Endometrial microvascular endothelial cells (primary cell): ENCODE results near the gene NF1. TPM values are rescaled to one million over a fixed set of nuclear protein-coding genes. Genes with fewer than 3 reads are reported as not detected.
"Not testable (repeated sequence)": the region's sequence is repeated elsewhere in the genome, so short reads cannot be mapped to it uniquely, and the experiment has no call there.

Source experiments
- in situ Hi-C: cut with HindIII; loops from 2 replicates; pipeline ENCODE4 v1.10.0; 2017; ENCODE audit warnings: low sequenced_read_pairs, low pct_unique_long_range_greater_than_20kb; ENCODE audit errors: inconsistent ontology term
- total RNA-seq: library from RNA; depleted of rRNA; stranded (reverse); fragments of >200 nt; gene quantifications from one replicate; pipeline ENCODE4 v1.2.3, GENCODE V29; 2015; ENCODE audit errors: inconsistent ontology term

NF1 gene, protein sequence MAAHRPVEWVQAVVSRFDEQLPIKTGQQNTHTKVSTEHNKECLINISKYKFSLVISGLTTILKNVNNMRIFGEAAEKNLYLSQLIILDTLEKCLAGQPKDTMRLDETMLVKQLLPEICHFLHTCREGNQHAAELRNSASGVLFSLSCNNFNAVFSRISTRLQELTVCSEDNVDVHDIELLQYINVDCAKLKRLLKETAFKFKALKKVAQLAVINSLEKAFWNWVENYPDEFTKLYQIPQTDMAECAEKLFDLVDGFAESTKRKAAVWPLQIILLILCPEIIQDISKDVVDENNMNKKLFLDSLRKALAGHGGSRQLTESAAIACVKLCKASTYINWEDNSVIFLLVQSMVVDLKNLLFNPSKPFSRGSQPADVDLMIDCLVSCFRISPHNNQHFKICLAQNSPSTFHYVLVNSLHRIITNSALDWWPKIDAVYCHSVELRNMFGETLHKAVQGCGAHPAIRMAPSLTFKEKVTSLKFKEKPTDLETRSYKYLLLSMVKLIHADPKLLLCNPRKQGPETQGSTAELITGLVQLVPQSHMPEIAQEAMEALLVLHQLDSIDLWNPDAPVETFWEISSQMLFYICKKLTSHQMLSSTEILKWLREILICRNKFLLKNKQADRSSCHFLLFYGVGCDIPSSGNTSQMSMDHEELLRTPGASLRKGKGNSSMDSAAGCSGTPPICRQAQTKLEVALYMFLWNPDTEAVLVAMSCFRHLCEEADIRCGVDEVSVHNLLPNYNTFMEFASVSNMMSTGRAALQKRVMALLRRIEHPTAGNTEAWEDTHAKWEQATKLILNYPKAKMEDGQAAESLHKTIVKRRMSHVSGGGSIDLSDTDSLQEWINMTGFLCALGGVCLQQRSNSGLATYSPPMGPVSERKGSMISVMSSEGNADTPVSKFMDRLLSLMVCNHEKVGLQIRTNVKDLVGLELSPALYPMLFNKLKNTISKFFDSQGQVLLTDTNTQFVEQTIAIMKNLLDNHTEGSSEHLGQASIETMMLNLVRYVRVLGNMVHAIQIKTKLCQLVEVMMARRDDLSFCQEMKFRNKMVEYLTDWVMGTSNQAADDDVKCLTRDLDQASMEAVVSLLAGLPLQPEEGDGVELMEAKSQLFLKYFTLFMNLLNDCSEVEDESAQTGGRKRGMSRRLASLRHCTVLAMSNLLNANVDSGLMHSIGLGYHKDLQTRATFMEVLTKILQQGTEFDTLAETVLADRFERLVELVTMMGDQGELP (N-terminal part only)
- total RNA-seq, result 13.0 TPM

DNA sequence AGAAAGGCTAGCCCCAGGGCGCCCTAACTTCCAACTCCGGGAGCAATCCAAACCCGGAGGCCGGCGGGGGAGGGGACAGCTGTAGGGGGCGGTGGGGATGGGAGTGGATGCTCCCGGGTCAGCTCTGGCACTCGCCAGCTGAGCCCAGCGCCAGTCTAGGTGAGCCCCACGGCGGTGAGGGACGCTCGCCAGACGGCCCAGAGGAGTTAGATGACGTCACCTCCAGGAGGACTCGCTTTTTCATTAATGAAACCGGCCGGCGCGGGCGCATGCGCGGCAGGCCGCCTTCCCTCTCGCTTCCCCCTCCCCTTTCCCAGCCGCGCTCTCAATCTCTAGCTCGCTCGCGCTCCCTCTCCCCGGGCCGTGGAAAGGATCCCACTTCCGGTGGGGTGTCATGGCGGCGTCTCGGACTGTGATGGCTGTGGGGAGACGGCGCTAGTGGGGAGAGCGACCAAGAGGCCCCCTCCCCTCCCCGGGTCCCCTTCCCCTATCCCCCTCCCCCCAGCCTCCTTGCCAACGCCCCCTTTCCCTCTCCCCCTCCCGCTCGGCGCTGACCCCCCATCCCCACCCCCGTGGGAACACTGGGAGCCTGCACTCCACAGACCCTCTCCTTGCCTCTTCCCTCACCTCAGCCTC is at the start of gene NF1:
Gene NF1 (plus strand): TSS at position 378 of the 636 bp plus-strand sequence. CDS start 333 bp downstream, outside the sequence.
- in situ Hi-C loops, result no loop called here

DNA sequence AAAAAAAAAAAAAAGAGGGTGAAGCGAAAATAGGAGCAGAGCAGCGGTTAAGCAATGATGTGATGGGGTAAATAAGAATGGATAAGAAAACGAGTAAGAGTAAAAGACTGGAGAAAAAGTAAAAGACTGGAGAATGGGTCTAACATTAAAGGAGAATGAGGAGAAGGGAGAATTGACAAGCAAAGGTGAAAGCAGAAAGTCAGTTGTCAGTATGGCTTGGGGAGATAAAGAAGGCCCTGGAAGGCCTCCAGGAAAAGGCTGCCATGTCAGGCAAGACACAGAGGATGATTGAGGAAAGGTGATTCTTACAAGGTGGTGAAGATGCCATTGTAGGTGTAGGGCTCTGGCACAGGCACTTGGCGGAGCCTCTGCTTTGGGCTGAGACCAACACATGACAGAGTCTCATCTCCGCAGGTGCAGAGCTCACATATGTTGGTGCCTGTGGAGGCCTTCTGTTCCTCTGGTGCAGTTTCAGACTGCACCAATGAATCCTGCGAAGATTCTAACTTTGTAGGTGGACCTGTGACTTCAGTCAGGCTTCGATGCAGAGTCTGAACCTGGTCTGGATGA is 47.8 kb upstream of the NF1 start:
- in situ Hi-C loops, result not testable (repeated sequence)

DNA sequence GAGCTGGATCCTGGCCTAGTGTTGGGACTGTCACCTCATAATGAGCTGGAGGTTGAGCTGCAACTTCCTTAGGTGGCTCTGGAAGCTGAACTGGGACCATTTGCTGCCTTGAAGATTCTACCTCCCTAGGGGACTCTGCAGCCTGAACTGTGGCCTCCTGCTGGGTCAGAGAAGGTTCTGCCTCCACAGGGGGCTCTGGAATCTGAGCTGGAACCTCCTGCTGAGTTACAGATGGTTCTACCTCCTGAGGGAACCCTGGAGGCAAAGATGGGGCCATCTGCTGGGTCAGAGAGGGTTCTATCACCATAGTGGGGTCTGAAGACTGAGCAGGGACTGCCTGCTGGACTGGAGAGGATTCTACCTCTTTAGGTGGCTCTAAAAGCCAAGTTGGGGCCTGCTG is 46.6 kb upstream of the NF1 start:
- in situ Hi-C loops, result no loop called here

DNA sequence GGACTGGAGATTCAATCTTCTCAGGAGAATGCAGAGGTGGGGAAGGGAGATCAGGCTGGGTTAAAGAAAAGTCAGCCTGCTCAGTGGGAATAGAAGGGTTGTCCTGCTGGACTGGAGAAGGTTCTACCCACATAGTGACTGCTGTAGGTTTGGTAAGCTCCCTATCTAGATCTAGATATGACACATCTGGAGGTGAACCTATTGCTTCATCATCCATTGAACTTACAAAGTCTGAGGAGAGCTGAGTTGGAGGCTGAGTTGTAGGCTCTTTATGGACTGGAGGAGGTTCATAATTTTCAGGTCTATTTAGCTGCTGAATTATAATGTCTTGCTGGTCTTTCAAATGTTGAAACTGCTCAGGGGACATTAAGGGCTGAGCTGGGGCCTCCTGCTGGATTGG is 46.0 kb upstream of the NF1 start:
- in situ Hi-C loops, result no loop called here

DNA sequence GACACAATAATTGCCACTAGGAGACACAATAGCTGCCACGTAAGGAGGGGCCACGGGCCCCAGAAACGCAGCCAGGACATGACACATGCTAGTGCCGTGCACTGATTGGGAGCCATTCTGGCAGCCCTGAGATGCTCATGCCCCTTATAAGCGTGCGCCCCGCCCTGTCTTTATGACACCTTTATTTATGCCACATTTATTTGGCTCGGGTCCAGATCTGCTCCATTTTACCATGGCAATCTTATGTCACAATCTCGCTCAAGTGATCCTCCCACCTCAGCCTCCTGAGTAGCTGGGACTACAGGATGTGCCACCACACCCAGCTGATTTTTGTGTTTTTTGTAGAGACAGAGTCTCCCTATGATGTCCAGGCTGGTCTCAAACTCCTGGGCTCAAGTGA is 43.8 kb upstream of the NF1 start:
- in situ Hi-C loops, result no loop called here

- in situ Hi-C loops, result no loop called here
Measured at GRCh38 chr17:31051506-31051905, 43.3 kb upstream of the NF1 start.

GRCh38 chr17:31052187-31052889 is 42.4 kb upstream of the NF1 start:
- in situ Hi-C loops, result no loop called here

DNA sequence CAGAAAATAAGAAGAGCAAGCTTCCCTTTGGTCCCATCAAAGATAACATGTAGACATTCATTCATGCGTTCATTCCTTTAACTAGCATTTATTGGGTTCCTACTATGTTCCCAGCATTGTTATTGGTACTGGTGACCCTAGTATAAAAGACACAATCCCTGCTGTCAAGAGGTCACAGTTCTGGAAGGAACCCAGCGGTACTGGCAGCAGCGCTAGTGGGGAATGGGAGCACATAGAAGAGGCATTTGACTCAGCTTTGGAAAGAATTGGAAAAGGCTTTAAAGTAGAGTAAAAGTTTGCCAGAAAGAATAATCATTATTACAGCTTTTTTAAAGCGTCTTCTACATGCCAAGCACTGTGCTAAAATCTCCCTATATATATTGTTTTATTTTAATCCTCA is 41.7 kb upstream of the NF1 start:
- in situ Hi-C loops, result no loop called here

GRCh38 chr17:31054761-31055160 is 40.0 kb upstream of the NF1 start:
- in situ Hi-C loops, result no loop called here

- in situ Hi-C loops, result no loop called here
Measured at GRCh38 chr17:31058976-31059375, 35.8 kb upstream of the NF1 start.

- in situ Hi-C loops, result no loop called here
Measured at GRCh38 chr17:31060791-31061550, 33.8 kb upstream of the NF1 start.

DNA sequence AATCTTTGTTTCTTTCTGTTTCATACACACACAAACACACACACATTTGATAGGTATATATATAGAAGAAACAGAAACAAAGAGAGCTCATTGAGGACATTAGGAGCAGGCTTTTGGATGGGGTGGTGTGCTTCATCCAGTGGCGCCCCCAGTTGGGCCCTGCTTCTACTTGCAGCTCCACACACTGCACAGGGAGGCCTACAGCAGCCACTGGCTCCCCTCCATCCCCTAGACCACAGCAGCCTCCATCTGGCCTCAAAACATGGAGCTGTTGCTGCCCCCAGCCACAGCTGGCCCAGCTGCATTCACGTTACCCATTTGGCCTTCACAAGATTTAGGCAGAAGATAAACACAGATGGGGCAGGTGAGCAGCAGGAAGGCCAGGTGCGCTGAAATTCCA is 33.1 kb upstream of the NF1 start:
- in situ Hi-C loops, result no loop called here

DNA sequence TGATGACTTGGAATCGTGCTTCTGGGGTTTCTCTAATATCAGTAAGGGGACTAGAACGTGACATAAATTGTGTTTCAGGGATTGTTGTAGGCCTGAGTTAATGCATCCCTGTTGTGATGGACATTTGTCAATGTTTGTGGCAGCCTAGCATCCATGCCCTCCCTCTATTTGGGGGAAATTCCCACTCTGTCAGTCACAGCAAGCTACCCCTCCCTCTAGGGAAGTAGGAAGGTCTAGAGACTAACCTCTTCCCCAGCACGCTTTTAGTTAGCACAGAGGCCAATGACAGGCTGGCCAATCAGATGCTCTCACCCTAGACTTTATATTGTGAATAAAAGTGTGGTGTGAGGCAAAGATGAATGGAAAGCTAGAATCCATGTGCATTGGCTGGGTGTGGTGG is 32.4 kb upstream of the NF1 start:
- in situ Hi-C loops, result no loop called here

DNA sequence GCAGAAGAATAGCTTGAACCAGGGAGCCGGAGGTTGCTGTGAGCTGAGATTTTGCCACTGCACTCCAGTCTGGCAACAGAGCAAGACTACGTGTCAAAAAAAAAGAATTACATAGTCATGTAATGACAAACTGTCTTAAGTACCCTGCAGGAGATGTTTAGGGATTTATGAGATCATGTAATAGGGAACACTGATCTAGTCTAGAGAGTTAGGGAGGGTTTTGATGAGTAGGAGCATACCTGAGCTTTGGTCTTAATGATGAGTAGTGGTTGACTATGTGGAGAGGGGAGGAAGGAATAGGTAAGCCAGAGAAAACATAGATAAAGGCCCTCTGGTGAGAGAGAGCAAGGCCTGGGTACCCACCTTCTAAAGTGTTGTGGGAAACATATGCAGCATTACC is 30.1 kb upstream of the NF1 start:
- in situ Hi-C loops, result no loop called here

DNA sequence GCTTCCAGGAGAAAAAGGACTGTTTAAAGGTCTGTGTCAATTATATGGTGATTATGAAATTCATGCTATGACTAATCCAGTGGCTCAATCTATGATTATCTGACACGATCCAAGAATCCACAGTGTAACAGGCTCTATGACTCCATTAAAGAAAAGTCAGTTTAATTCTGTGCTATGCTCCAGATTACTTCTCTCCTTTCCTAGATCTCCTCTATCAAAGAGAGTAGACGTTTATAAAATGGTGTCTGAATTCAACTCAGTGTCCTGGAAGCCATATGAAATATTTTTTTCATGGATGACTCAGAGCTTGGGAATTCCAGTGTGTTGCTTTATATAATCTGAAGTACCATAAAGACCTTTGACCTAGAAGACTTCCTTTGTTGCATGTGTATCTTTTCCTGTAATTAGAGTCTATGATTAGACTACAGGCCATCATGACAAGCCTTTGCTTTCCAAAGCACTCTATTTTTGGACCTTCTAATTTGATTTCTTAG is 27.0 kb upstream of the NF1 start:
- in situ Hi-C loops, result no loop called here

GRCh38 chr17:31068291-31068690 is 26.5 kb upstream of the NF1 start:
- in situ Hi-C loops, result no loop called here

DNA sequence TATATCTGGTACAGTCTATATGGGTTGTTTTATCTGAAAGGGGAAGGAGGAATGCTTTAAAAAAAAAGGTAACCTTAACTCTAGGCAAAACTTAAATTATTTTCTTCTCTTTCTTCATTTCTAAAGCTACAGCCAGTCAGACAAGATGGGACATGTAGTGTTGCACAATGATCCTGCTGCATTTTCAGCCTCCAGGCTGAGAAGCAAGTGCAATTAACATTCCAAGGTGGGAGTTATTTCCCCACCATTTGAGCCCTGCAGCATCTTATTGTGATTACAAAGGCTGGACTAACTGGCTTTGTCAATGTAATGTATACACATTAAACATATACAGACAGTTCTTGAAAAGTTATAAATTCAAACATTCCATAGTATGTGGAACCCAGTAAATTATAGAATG is 22.6 kb upstream of the NF1 start:
- in situ Hi-C loops, result no loop called here
